GM21447 (cell line): ENCODE data around the gene NCOA3.

Experiments
- ATAC-seq: cut with Tn5 transposase; IDR thresholded peaks from one replicate; pipeline ENCODE4 v1.9.1; 2021; ENCODE audit not compliant: unreplicated experiment

Gene NCOA3

DNA sequence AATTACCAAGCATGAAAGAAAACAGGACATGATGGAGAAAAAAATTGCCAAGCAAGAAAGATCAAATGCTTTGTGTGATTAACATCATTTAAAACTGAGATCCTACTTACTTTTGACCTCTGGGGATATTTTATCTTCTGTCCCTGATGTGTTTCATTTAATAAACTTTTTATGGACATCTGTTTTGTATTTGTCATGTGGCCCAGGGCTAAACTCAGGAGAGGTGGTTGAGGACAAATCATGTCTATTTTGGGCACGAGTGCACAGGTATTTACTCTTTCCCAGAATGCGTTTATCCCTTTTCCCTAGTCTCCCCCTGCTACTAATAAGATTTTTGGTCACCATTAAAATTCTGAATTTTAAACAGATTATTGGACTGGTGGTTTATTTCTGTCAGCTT, 128.2 kb downstream of the NCOA3 start:
- no peak for ATAC-seq

DNA sequence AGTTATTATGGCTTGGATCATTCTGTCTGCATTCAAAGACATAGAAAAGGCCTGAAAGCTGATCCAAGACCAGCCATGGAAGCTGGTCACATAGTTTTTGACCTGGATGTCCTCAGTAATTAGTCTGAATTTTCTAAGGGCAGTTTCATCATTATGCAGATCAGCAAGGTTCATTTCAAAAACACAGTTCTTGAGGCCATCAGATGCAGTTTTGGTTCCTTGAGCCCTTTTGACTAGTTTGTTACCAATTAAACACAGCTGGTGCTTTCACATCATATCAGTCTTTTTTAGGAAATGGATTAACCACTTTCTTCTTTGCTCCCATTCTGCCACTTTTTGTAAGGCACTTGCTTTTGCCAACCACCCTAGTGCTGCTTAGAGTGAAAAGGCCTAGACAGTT, 129.4 kb downstream of the NCOA3 start:
- ATAC-seq, result no peak

DNA sequence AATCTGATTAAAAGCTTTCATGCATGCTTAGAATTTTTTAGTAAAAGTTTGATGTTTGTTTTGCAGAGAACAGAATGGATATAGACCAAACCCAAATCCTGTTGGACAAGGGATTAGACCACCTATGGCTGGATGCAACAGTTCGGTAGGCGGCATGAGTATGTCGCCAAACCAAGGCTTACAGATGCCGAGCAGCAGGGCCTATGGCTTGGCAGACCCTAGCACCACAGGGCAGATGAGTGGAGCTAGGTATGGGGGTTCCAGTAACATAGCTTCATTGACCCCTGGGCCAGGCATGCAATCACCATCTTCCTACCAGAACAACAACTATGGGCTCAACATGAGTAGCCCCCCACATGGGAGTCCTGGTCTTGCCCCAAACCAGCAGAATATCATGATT, 133.6 kb downstream of the NCOA3 start:
- no peak for ATAC-seq

GRCh38 chr20:47638851-47639250, 137.2 kb downstream of the NCOA3 start:
- no peak for ATAC-seq

- no peak for ATAC-seq
Measured at GRCh38 chr20:47642118-47642517, 140.4 kb downstream of the NCOA3 start.

- no peak for ATAC-seq
Measured at GRCh38 chr20:47642624-47643023, 140.9 kb downstream of the NCOA3 start.

- ATAC-seq, result no peak
Measured at GRCh38 chr20:47645632-47646031, 143.9 kb downstream of the NCOA3 start.

GRCh38 chr20:47647994-47648393, 146.3 kb downstream of the NCOA3 start:
- ATAC-seq, result no peak

GRCh38 chr20:47648943-47649342, 147.3 kb downstream of the NCOA3 start:
- no peak for ATAC-seq

DNA sequence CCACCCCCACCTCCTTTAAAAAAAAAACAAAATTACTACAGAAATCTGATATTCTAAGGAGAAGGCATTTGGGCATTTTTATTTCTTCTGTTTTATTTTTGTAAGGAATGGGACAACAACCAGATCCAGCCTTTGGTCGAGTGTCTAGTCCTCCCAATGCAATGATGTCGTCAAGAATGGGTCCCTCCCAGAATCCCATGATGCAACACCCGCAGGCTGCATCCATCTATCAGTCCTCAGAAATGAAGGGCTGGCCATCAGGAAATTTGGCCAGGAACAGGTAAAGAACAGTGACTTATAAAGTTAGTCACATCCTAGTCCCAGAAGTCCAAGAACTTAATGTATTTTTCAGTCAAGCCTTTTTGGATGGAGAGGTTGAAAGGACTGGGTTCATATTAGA, 150.6 kb downstream of the NCOA3 start:
- no peak for ATAC-seq

GRCh38 chr20:47652794-47653193, 151.1 kb downstream of the NCOA3 start:
- ATAC-seq, result no peak

- ATAC-seq, result no peak
Measured at GRCh38 chr20:47653869-47654268, 152.2 kb downstream of the NCOA3 start.

DNA sequence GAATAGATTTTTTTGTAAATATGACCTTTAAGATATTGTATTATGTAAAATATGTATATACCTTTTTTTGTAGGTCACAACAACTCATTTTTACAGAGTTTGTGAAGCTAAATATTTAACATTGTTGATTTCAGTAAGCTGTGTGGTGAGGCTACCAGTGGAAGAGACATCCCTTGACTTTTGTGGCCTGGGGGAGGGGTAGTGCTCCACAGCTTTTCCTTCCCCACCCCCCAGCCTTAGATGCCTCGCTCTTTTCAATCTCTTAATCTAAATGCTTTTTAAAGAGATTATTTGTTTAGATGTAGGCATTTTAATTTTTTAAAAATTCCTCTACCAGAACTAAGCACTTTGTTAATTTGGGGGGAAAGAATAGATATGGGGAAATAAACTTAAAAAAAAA, 152.7 kb downstream of the NCOA3 start:
- no peak for ATAC-seq

GRCh38 chr20:47655635-47656034, 153.9 kb downstream of the NCOA3 start:
- no peak for ATAC-seq

DNA sequence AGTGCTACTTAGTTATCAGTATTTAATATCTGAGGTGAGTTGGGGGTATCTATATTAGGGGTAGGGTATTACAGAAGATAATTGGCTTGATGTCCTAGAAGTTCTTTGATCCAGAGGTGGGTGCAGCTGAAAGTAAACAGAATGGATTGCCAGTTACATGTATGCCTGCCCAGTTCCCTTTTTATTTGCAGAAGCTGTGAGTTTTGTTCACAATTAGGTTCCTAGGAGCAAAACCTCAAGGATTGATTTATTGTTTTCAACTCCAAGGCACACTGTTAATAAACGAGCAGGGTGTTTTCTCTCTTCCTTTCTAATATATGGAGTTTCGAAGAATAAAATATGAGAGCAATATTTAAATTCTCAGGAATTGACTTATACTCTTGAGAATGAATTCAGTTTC, 154.6 kb downstream of the NCOA3 start:
- no peak for ATAC-seq

DNA sequence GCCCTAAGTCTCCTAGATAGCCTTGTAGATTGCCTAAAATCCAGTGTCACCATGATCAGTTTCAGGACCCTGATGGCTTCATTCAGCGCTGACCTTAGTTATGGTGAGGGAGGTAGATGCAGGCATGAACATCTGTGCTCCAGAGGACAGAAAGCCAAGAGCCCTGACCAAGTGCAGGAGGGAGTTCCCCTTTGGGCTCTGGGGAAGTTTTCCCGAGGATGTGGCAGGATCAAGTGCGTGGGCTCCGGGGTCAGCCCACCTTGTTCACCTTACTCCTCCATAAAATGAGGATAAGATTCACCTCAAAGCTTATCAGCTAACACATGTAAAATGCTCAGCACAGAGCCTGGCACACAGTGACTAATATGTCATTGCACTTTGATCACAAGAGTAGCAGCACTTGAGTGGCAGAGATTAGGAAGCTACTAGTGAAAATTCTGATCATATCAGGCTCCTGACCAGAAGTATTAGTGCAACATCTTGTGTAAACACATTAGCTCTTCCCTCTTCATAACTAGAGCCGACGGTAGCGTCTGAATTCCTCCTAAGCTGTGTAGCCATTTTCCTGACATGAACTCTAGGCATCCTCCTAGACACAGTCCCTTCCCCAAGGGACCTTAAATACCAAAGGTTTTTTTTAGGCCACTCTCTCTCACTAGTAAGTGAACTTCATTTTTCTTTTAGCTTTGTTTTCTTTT, 158.4 kb downstream of the NCOA3 start:
- no peak for ATAC-seq

- ATAC-seq, result no peak
Measured at GRCh38 chr20:47660602-47660905, 158.9 kb downstream of the NCOA3 start.

DNA sequence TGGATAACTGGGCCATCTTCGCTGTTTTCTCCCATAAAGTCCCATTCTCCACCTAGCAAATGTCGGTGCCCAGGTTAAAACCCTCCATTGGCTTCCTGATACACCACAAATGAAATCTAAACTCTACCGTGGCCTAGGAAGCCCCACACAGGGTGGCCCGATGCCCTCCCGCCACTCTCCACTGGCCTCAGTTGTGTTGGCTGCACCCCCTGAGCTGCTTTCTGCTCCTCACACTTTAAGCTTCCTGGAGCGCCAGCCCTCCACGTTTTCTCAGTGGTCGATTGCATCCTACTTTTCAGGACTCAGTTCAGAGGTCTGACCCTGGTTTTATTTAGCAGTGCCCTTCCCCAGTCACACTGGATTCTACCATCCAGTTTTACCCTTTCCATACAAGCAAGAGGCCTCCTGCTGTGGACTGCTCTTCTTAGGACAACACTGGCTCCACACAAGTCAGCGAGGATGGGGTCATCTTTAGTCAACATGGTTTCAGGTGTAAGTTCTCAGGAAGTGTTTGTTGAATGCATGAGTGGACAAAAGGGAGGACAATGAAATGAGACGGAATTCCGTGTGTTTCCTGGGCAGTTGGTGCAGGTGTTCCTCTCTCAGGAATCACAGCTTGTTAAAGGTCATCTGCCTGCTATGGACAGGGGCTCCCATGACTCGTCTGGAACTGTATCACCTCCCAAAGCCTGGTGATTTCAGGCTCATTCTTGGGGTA, 159.5 kb downstream of the NCOA3 start:
- no peak for ATAC-seq

DNA sequence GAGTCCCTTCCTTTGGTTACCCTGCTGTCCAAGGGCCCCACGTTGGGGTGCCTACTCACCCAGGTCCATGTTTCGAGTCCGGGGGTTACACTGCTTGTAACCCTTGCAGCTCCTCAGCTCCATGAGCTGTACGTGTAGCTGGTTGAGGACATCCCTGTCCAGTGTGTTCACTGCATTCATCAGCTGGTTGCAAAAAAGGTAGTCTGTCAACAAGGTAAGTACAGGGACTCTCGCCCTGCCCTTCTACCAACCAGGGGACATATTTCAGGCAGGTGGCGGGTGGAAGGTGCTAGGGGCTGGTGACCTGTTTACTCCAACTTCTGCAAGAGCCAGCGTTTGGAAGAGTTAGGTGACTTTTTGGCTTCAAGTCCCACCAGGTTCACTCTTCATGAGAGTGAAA, 160.0 kb downstream of the NCOA3 start:
- ATAC-seq, result no peak

GRCh38 chr20:47662483-47663353, 161.0 kb downstream of the NCOA3 start:
- ATAC-seq, result no peak

- peak; percentile 56 for ATAC-seq
Measured at GRCh38 chr20:47663354-47664067, 161.8 kb downstream of the NCOA3 start.
